Endothelial cell of umbilical vein (primary cell): Measurements from ENCODE around the gene MFAP1. TPM values are rescaled to one million over a fixed set of nuclear protein-coding genes. Genes with fewer than 3 reads are reported as not detected.

ENCODE experiments used
- BruUV-seq: library from RNA; stranded (reverse); fragments of 400-500 nt; replicated peaks from 2 replicates; lab custom pipeline; 2021; lab: Mats Ljungman, UMichigan
- CTCF ChIA-PET: fragments of 300-600, 350-600 bp; sonication (Branson Sonifier 250); formaldehyde crosslinking; loops from one replicate; lab custom pipeline; 2021; ENCODE audit warnings: antibody characterized with exemption, inconsistent platforms; lab: Charles Lee
- POLR2A ChIA-PET: fragments of 300-600, 350-600 bp; sonication (Branson Sonifier 250); formaldehyde crosslinking; loops from one replicate; lab custom pipeline; 2021; ENCODE audit warnings: antibody characterized with exemption, inconsistent platforms; lab: Charles Lee
- DNase-seq: peaks from one replicate; pipeline ENCODE4 v3.0.0-alpha.2; 2011; ENCODE audit warnings: low read depth, low spot score
- FAIRE-seq: peaks from 2 replicates; lab custom pipeline; 2011; peaks lifted over from hg19 to GRCh38; lab: Jason Lieb, UNC
- H2AFZ ChIP-seq: 2 replicates; pipeline ENCODE4 v1.6.0; 2012; ENCODE audit warnings: low read depth, low read length, control low read depth, inconsistent platforms
- H3K27ac ChIP-seq: 2 replicates; pipeline ENCODE4 v1.5.1; 2011; ENCODE audit warnings: low read depth, mild to moderate bottlenecking, control low read depth, low read length, moderate library complexity; ENCODE audit not compliant: insufficient read depth
- H3K27me3 ChIP-seq, 2 experiments: 2 replicates each; pipeline versions ENCODE4 v1.6.0 to v1.6.1; 2011; ENCODE audit warnings: low read length in 2 of 2, mixed read lengths in 1 of 2; ENCODE audit not compliant: control insufficient read depth in 2 of 2, insufficient read depth in 2 of 2
- H3K36me3 ChIP-seq, 2 experiments: 2 replicates in 1 of 2; 3 replicates in 1 of 2; pipeline ENCODE4 v1.5.1; 2011; ENCODE audit warnings: low read length in 2 of 2, mild to moderate bottlenecking in 1 of 2, moderate library complexity in 1 of 2; ENCODE audit not compliant: control insufficient read depth in 2 of 2, insufficient read depth in 2 of 2; ENCODE audit errors: extremely low read depth in 1 of 2
- H3K4me1 ChIP-seq: 3 replicates; pipeline ENCODE4 v1.5.1; 2011; ENCODE audit warnings: mild to moderate bottlenecking, low read length; ENCODE audit not compliant: control insufficient read depth, insufficient read depth; ENCODE audit errors: extremely low read depth
- H3K4me2 ChIP-seq: 2 replicates; pipeline ENCODE4 v1.6.1; 2011; ENCODE audit warnings: low read length, control low read depth, mixed read lengths; ENCODE audit not compliant: insufficient read depth
- H3K4me3 ChIP-seq, 3 experiments: fragments of 200-600 bp in 1 of 3; sonication (generic), shearing (Covaris generic) in 1 of 3; replicated peaks in 1 of 3; 2 replicates each; pipeline ENCODE4 v1.5.1; 2011 to 2016; ENCODE audit warnings: control low read depth in 3 of 3, low read length in 3 of 3, mild to moderate bottlenecking in 2 of 3, inconsistent platforms in 1 of 3, low read depth in 1 of 3, moderate library complexity in 1 of 3; ENCODE audit not compliant: insufficient read depth in 1 of 3
- H3K79me2 ChIP-seq: 2 replicates; pipeline ENCODE4 v1.6.0; 2012; ENCODE audit warnings: low read length, inconsistent platforms; ENCODE audit not compliant: control insufficient read depth, insufficient read depth
- H3K9ac ChIP-seq: replicated peaks from 2 replicates; pipeline ENCODE3; 2011; ENCODE audit warnings: low read length, control low read depth; ENCODE audit not compliant: insufficient read depth; ENCODE audit errors: extremely low read depth
- H3K9me1 ChIP-seq: replicated peaks from 3 replicates; pipeline ENCODE4 v1.6.0; 2011; ENCODE audit warnings: mild to moderate bottlenecking, low read length; ENCODE audit not compliant: control insufficient read depth, insufficient read depth; ENCODE audit errors: extremely low read depth
- H3K9me3 ChIP-seq: replicated peaks from 2 replicates; pipeline ENCODE4 v1.5.1; 2012; ENCODE audit warnings: low read length, inconsistent platforms; ENCODE audit not compliant: control insufficient read depth, insufficient read depth
- H4K20me1 ChIP-seq: replicated peaks from 2 replicates; pipeline ENCODE3; 2011; ENCODE audit warnings: mild to moderate bottlenecking, low read length; ENCODE audit not compliant: control insufficient read depth, insufficient read depth; ENCODE audit errors: extremely low read depth
- CTCF ChIP-seq, 2 donors: IDR thresholded peaks; 1 replicate in 1 of 2; 2 replicates in 1 of 2; pipeline ENCODE4 v1.5.1; 2011; ENCODE audit warnings: low read length in 2 of 2, mild to moderate bottlenecking in 2 of 2, moderate library complexity in 2 of 2, control low read depth in 1 of 2, inconsistent platforms in 1 of 2, low read depth in 1 of 2; ENCODE audit not compliant: insufficient read depth in 1 of 2; ENCODE audit errors: extremely low read depth in 1 of 2
- EZH2 ChIP-seq: IDR thresholded peaks from 2 replicates; pipeline ENCODE4 v1.6.1; 2012; ENCODE audit warnings: borderline replicate concordance, low read depth, mild to moderate bottlenecking, moderate library complexity, low read length, inconsistent platforms; ENCODE audit not compliant: severe bottlenecking
- FOS ChIP-seq: IDR thresholded peaks from 2 replicates; pipeline ENCODE4 v1.6.1; 2011; ENCODE audit warnings: mild to moderate bottlenecking, low read length, moderate library complexity, borderline replicate concordance; ENCODE audit not compliant: insufficient read depth
- GATA2 ChIP-seq: IDR thresholded peaks from 2 replicates; pipeline ENCODE4 v1.7.0; 2011; ENCODE audit warnings: low read depth, mild to moderate bottlenecking, moderate library complexity, mixed read lengths, low read length; ENCODE audit not compliant: insufficient read length, insufficient read depth
- JUN ChIP-seq: IDR thresholded peaks from 2 replicates; pipeline ENCODE4 v1.6.1; 2011; ENCODE audit warnings: borderline replicate concordance, low read depth; ENCODE audit not compliant: insufficient read length, insufficient read depth
- MAX ChIP-seq: IDR thresholded peaks from 2 replicates; pipeline ENCODE4 v1.6.1; 2011; ENCODE audit not compliant: insufficient read depth, insufficient read length
- MYC ChIP-seq: IDR thresholded peaks from one replicate; pipeline ENCODE4 v1.6.1; 2011; ENCODE audit warnings: mild to moderate bottlenecking, low read depth, low read length
- POLR2A ChIP-seq: IDR thresholded peaks from 2 replicates; pipeline ENCODE4 v1.6.1; 2012; ENCODE audit warnings: low read depth, mild to moderate bottlenecking, control low read depth, low read length
- POLR2AphosphoS5 ChIP-seq: IDR thresholded peaks from 2 replicates; pipeline ENCODE4 v1.6.1; 2012; ENCODE audit warnings: low read depth, mild to moderate bottlenecking, control low read depth, low read length, moderate library complexity; ENCODE audit not compliant: insufficient read depth
- dilution Hi-C: fragments of 300-500 bp; cut with MboI; formaldehyde crosslinking; loops from one replicate; pipeline ENCODE4 v1.15.0; 2019; ENCODE audit warnings: low sequenced_read_pairs; ENCODE audit not compliant: extremely low pct_ligation_motif_present
- intact Hi-C: fragments of 100-400 bp; cut with micrococcal nuclease; formaldehyde crosslinking; loops from one replicate; pipeline ENCODE4 v1.10.0; 2022
- polyA plus RNA-seq, 4 experiments: library from polyadenylated mRNA; depleted of rRNA in 3 of 4; stranded (reverse) in 3 of 4; unstranded in 1 of 4; fragments of >200 nt; gene quantifications; 2 replicates each; pipeline versions ENCODE4 v1.2.1 to v1.2.3, GENCODE V29; 2011 to 2012; ENCODE audit warnings: missing spikeins in 1 of 4
- total RNA-seq: library from RNA; stranded (reverse); gene quantifications from 2 replicates; pipeline ENCODE4 v1.2.3, GENCODE V29; 2021

MFAP1 gene
- total and polyA plus RNA-seq, 2 donors (not counting 3 experiments of a cell fraction or from before 2014, with no cell fraction given), result 12.9 to 30.5 TPM

GRCh38 chr15:43796566-43796965, 27.9 kb downstream of the MFAP1 start:
- CTCF ChIA-PET, result no interaction called here
- no TSS peak for BruUV-seq
- DNase-seq (no peak), FAIRE-seq (no peak)
- Histone ChIP-seq H3K27me3 (no peaks in the 10 kb centered on the region), H3K9me1 (no peaks in the 10 kb centered on the region), H3K79me2 (peaks cover 42% of the 10 kb centered on the region), H3K9me3 (no peaks in the 10 kb centered on the region), H3K4me3 (no peak overlapping the region), H3K9ac (no peak overlapping the region), H3K4me1 (peaks cover 28% of the 10 kb centered on the region), H3K36me3 (peaks cover 21 to 26% of the 10 kb centered on the region in 2 experiments), H4K20me1 (no peaks in the 10 kb centered on the region), H3K4me2 (no peak overlapping the region), H3K27ac (no peak overlapping the region), H2AFZ (no peak overlapping the region)
- POLR2A ChIA-PET, result no interaction called here
- dilution Hi-C loops (no loop called here), intact Hi-C loops (no loop called here)
- TF ChIP-seq MAX, result no peak
- TF ChIP-seq POLR2A, result no peak
- TF ChIP-seq JUN, result no peak
- no peak for TF ChIP-seq CTCF (IDR thresholded peaks at IDR 0.05; ENCODE audit: extremely low read depth in 1 of 2, insufficient read depth in 1 of 2, low read depth in 1 of 2, low read length in 2 of 2)

- no peaks in the 10 kb centered on the region for H3K9me3 ChIP-seq
- intact Hi-C loops, result no loop called here
- H2AFZ ChIP-seq, result no peak overlapping the region
- no peaks in the 10 kb centered on the region for H3K9me1 ChIP-seq
- peaks cover 36% of the 10 kb centered on the region for H3K79me2 ChIP-seq
- H3K9ac ChIP-seq, result no peak overlapping the region
- POLR2A ChIA-PET, result interaction anchor here (0.6 kb wide), 1 partner anchor 37 kb away, joined by 4 read pairs; no protein-coding TSS in a partner anchor
- peaks cover 21 to 26% of the 10 kb centered on the region in 2 experiments for H3K36me3 ChIP-seq
- no TSS peak for BruUV-seq
- no peak overlapping the region for H3K4me2 ChIP-seq
- FAIRE-seq (no peak), DNase-seq (no peak)
- H4K20me1 ChIP-seq, result no peaks in the 10 kb centered on the region
- H3K27ac ChIP-seq, result no peak overlapping the region
- CTCF ChIA-PET, result no interaction called here
- no peaks in the 10 kb centered on the region for H3K27me3 ChIP-seq
- H3K4me3 ChIP-seq, result no peak overlapping the region
- H3K4me1 ChIP-seq, result peaks cover 25% of the 10 kb centered on the region
- dilution Hi-C loops, result no loop called here
- TF ChIP-seq MYC (no peak), MAX (no peak), POLR2AphosphoS5 (no peak), GATA2 (no peak), FOS (no peak), CTCF (IDR thresholded peaks at IDR 0.05; ENCODE audit: extremely low read depth in 1 of 2, insufficient read depth in 1 of 2, low read depth in 1 of 2, low read length in 2 of 2) (no peak), POLR2A (no peak), EZH2 (no peak), JUN (no peak)
These were observed 28.5 kb downstream of the MFAP1 start for GRCh38 chr15:43795997-43796396.
